MG63 (cell line): Measurements from ENCODE around the gene UBE2R2. TPM values are rescaled to one million over a fixed set of nuclear protein-coding genes. Genes with fewer than 3 reads are reported as not detected.

Source experiments
- total RNA-seq: library from RNA; depleted of rRNA; stranded (reverse); fragments of >200 nt; shearing (Covaris generic); gene quantifications from 2 replicates; pipeline ENCODE4 v1.2.3, GENCODE V29; 2014; ENCODE audit warnings: low replicate concordance; rRNA removed

UBE2R2 gene
- total RNA-seq, 1 experiment from 2014 or later = 15.1 TPM

Other genes with a start within 250 kb of the UBE2R2 start
- not detected in 2 replicates for gene PRSS3, start 21.6 kb upstream of the UBE2R2 start, total RNA-seq
- gene UBAP2, start 231.7 kb downstream of the UBE2R2 start, total RNA-seq = 5.8 and 7.1 TPM in 2 replicates